ENCODE measurements around the gene HOXA6. TPM values are rescaled to one million over a fixed set of nuclear protein-coding genes. Genes with fewer than 3 reads are reported as not detected.
A peak's percentile ranks its signal among the peaks of the same experiment; 100 is the strongest.

Gene HOXA6
- total and polyA plus RNA-seq, 2 donors (not counting 3 experiments of a cell fraction or from before 2014, with no cell fraction given), result 10.0 to 20.7 TPM

- peak overlapping the region; percentile 92 for H3K4me2 ChIP-seq (ENCODE audit: insufficient read depth, low read length)
- no peak for FAIRE-seq
- peaks cover 84% of the 10 kb centered on the region for H3K79me2 ChIP-seq (ENCODE audit: control insufficient read depth, insufficient read depth, low read length)
- H3K4me3 ChIP-seq (replicated peaks in 1 of 3; ENCODE audit: insufficient read depth in 1 of 3, low read depth in 1 of 3, low read length in 3 of 3), result peak overlapping the region in 2 of 3 experiments; percentile 12 to 24
- DNase-seq (ENCODE audit: low read depth, low spot score), result no peak
- TF ChIP-seq MYC (IDR thresholded peaks at IDR 0.05; ENCODE audit: low read depth, low read length) (no peak), FOS (IDR thresholded peaks at IDR 0.05; ENCODE audit: borderline replicate concordance, insufficient read depth, low read length) (no peak), JUN (IDR thresholded peaks at IDR 0.05; ENCODE audit: borderline replicate concordance, insufficient read depth, insufficient read length, low read depth) (no peak)
- no TSS peak for BruUV-seq (replicated peaks)
- POLR2A ChIA-PET, result no interaction called here
- intact Hi-C loops (cut with micrococcal nuclease) (no loop called here), dilution Hi-C loops (cut with MboI; ENCODE audit: extremely low pct_ligation_motif_present, low sequenced_read_pairs) (no loop called here)
- no peaks in the 10 kb centered on the region for H3K9me3 ChIP-seq (replicated peaks; ENCODE audit: control insufficient read depth, insufficient read depth, low read length)
- peak overlapping the region; percentile 82 for H3K27ac ChIP-seq (ENCODE audit: insufficient read depth, low read depth, low read length)
- peak overlapping the region; percentile 84 for H3K9ac ChIP-seq (replicated peaks; ENCODE audit: extremely low read depth, insufficient read depth, low read length)
- H3K36me3 ChIP-seq (ENCODE audit: control insufficient read depth in 2 of 2, extremely low read depth in 1 of 2, insufficient read depth in 2 of 2, low read length in 2 of 2), result peaks cover 0 to 7% of the 10 kb centered on the region in 2 experiments
- no peaks in the 10 kb centered on the region for H4K20me1 ChIP-seq (replicated peaks; ENCODE audit: control insufficient read depth, extremely low read depth, insufficient read depth, low read length)
- CTCF ChIA-PET, result interaction anchor here (1.2 to 3.4 kb wide), 7 partner anchors 9 to 457 kb away, joined by 3 to 15 read pairs (median 4); partner anchors contain the start of gene HOXA7
- peaks cover 79% of the 10 kb centered on the region for H3K4me1 ChIP-seq (ENCODE audit: control insufficient read depth, extremely low read depth, insufficient read depth, low read length)
- no peaks in the 10 kb centered on the region for H3K9me1 ChIP-seq (replicated peaks; ENCODE audit: control insufficient read depth, extremely low read depth, insufficient read depth, low read length)
- no peak overlapping the region for H2AFZ ChIP-seq (ENCODE audit: low read depth, low read length)
- H3K27me3 ChIP-seq (ENCODE audit: control insufficient read depth in 2 of 2, insufficient read depth in 2 of 2, low read length in 2 of 2), result no peaks in the 10 kb centered on the region
Measured at GRCh38 chr7:27138985-27139333, 8.6 kb downstream of the HOXA6 start.

DNA sequence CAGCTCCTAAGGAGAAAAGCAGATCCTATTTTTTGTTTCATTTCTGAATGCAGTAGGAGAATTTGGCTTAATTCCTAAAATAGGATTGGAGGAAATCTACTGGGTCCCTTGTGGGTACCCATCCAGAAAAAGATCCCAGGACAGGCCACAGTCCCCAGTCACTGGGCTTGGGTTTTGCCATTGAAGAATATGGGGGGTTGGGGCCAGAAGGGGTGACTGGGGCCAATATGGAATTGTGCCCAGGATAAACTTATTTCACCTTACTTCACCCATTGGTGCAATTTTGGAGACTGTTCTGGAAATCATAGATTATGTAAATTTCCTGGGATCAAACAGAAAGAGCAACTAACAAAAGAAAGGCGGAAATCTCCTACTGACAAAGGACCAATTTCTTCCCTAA is 9.1 kb downstream of the HOXA6 start:
- H3K4me1 ChIP-seq (ENCODE audit: control insufficient read depth, extremely low read depth, insufficient read depth, low read length), result peaks cover 82% of the 10 kb centered on the region
- H3K4me2 ChIP-seq (ENCODE audit: insufficient read depth, low read length), result peak overlapping the region; percentile 92
- FAIRE-seq (no peak), DNase-seq (ENCODE audit: low read depth, low spot score) (no peak)
- TF ChIP-seq EZH2 (IDR thresholded peaks at IDR 0.05; ENCODE audit: borderline replicate concordance, low read depth, low read length, severe bottlenecking), result no peak
- no peak for TF ChIP-seq JUN (IDR thresholded peaks at IDR 0.05; ENCODE audit: borderline replicate concordance, insufficient read depth, insufficient read length, low read depth)
- TF ChIP-seq FOS (IDR thresholded peaks at IDR 0.05; ENCODE audit: borderline replicate concordance, insufficient read depth, low read length), result no peak
- TF ChIP-seq GATA2 (IDR thresholded peaks at IDR 0.05; ENCODE audit: insufficient read depth, insufficient read length, low read depth, low read length), result no peak
- TF ChIP-seq POLR2AphosphoS5 (IDR thresholded peaks at IDR 0.05; ENCODE audit: insufficient read depth, low read depth, low read length), result no peak
- no peak for TF ChIP-seq POLR2A (IDR thresholded peaks at IDR 0.05; ENCODE audit: low read depth, low read length)
- TF ChIP-seq, protein P1, sequence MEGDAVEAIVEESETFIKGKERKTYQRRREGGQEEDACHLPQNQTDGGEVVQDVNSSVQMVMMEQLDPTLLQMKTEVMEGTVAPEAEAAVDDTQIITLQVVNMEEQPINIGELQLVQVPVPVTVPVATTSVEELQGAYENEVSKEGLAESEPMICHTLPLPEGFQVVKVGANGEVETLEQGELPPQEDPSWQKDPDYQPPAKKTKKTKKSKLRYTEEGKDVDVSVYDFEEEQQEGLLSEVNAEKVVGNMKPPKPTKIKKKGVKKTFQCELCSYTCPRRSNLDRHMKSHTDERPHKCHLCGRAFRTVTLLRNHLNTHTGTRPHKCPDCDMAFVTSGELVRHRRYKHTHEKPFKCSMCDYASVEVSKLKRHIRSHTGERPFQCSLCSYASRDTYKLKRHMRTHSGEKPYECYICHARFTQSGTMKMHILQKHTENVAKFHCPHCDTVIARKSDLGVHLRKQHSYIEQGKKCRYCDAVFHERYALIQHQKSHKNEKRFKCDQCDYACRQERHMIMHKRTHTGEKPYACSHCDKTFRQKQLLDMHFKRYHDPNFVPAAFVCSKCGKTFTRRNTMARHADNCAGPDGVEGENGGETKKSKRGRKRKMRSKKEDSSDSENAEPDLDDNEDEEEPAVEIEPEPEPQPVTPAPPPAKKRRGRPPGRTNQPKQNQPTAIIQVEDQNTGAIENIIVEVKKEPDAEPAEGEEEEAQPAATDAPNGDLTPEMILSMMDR (IDR thresholded peaks at IDR 0.05; ENCODE audit: extremely low read depth in 1 of 2, insufficient read depth in 1 of 2, low read depth in 1 of 2, low read length in 2 of 2), result no peak
- TF ChIP-seq MYC (IDR thresholded peaks at IDR 0.05; ENCODE audit: low read depth, low read length), result no peak
- TF ChIP-seq, protein P2, sequence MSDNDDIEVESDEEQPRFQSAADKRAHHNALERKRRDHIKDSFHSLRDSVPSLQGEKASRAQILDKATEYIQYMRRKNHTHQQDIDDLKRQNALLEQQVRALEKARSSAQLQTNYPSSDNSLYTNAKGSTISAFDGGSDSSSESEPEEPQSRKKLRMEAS (IDR thresholded peaks at IDR 0.05; ENCODE audit: insufficient read depth, insufficient read length), result no peak
- H3K27ac ChIP-seq (ENCODE audit: insufficient read depth, low read depth, low read length), result peak overlapping the region; percentile 82
- H3K4me3 ChIP-seq (replicated peaks in 1 of 3; ENCODE audit: insufficient read depth in 1 of 3, low read depth in 1 of 3, low read length in 3 of 3), result peak overlapping the region in 1 of 3 experiments; percentile 24
- dilution Hi-C loops (cut with MboI; ENCODE audit: extremely low pct_ligation_motif_present, low sequenced_read_pairs), result no loop called here
- no TSS peak for BruUV-seq (replicated peaks)
- ChIA-PET CTCF (interaction anchor here (1.9 kb wide), 1 partner anchor 23 kb away, joined by 6 read pairs; no protein-coding TSS in a partner anchor), POLR2A (no interaction called here)
- peaks cover 0 to 7% of the 10 kb centered on the region in 2 experiments for H3K36me3 ChIP-seq (ENCODE audit: control insufficient read depth in 2 of 2, extremely low read depth in 1 of 2, insufficient read depth in 2 of 2, low read length in 2 of 2)
- no peaks in the 10 kb centered on the region for H4K20me1 ChIP-seq (replicated peaks; ENCODE audit: control insufficient read depth, extremely low read depth, insufficient read depth, low read length)
- intact Hi-C loops (cut with micrococcal nuclease), result no loop called here
- no peaks in the 10 kb centered on the region for H3K9me3 ChIP-seq (replicated peaks; ENCODE audit: control insufficient read depth, insufficient read depth, low read length)
- H3K79me2 ChIP-seq (ENCODE audit: control insufficient read depth, insufficient read depth, low read length), result peaks cover 85% of the 10 kb centered on the region
- H3K9ac ChIP-seq (replicated peaks; ENCODE audit: extremely low read depth, insufficient read depth, low read length), result peak overlapping the region; percentile 84
- no peak overlapping the region for H2AFZ ChIP-seq (ENCODE audit: low read depth, low read length)
- no peaks in the 10 kb centered on the region for H3K27me3 ChIP-seq (ENCODE audit: control insufficient read depth in 2 of 2, insufficient read depth in 2 of 2, low read length in 2 of 2)
- H3K9me1 ChIP-seq (replicated peaks; ENCODE audit: control insufficient read depth, extremely low read depth, insufficient read depth, low read length), result no peaks in the 10 kb centered on the region

Data from endothelial cell of umbilical vein (primary cell).